Spleen (tissue), 7 donors: Measurements from ENCODE around the gene HENMT1.

Source experiments
- CTCF ChIP-seq, 11 experiments: fragments of 200-600 bp in 7 of 11; fragments of 450-650 bp in 4 of 11; sonication (generic) in 4 of 11; IDR thresholded peaks in 8 of 11; conservative IDR thresholded peaks in 3 of 11; 1 replicate in 7 of 11; 2 replicates in 4 of 11; pipeline versions ENCODE4 v1.4.0 to v1.8.0; 2016 to 2021; ENCODE audit warnings: antibody characterized with exemption in 11 of 11, inconsistent platforms in 4 of 11, mild to moderate bottlenecking in 1 of 11
- POLR2A ChIP-seq, 3 donors: fragments of 450-650 bp; IDR thresholded peaks; one replicate each; pipeline ENCODE4 v1.5.1; 2017; ENCODE audit warnings: antibody characterized with exemption in 3 of 3, mild to moderate bottlenecking in 1 of 3
- donor health status: DM: no; HTN: no; CAD: no; lungs with moderate emphysema.
- donor health status: DM: no; HTN: no; CAD: no.
- donor health status: DM: no; HTN: no; CAD: no.

DNA sequence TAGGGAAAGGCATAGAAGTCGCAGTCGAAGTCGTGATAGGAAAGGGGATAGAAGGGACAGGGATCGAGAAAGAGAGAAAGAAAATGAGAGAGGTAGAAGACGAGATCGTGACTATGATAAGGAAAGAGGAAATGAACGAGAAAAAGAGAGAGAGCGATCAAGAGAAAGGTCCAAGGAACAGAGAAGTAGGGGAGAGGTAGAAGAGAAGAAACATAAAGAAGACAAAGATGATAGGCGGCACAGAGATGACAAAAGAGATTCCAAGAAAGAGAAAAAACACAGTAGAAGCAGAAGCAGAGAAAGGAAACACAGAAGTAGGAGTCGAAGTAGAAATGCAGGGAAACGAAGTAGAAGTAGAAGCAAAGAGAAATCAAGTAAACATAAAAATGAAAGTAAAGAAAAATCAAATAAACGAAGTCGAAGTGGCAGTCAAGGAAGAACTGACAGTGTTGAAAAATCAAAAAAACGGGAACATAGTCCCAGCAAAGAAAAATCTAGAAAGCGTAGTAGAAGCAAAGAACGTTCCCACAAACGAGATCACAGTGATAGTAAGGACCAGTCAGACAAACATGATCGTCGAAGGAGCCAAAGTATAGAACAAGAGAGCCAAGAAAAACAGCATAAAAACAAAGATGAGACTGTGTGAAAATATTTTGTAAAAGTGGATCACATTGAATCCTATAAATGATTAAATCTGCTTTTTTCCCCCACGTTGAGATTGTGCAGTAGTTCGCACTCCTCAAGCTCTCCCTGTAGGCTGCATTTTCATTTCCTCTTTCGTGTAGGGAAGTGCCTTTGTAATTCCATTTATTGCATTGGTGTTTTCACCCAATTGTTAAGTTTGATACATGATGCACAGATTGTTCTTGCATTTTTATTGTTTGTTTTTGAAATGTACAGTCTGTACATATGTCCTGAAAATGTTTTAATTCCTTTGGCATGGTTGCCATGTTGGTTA lies 38.8 kb upstream of the HENMT1 start:
- TF ChIP-seq POLR2A (IDR thresholded peaks at IDR 0.05) (no peak), CTCF (IDR thresholded peaks at IDR 0.05 in 8 of 11, conservative IDR thresholded peaks at IDR 0.05 in 3 of 11) (no peak)
